Activated naive CD8-positive, alpha-beta T cell treated with anti-CD3 and anti-CD28 coated beads, Interleukin-2, amount 10 ng/mL, durations not matched to agents 7 days and 5 days (primary cell): ENCODE data around the gene FAM47E. TPM values are rescaled to one million over a fixed set of nuclear protein-coding genes. Genes with fewer than 3 reads are reported as not detected.
"Not testable (repeated sequence)": the region's sequence is repeated elsewhere in the genome, so short reads cannot be mapped to it uniquely, and the experiment has no call there.

ENCODE experiments used
- ATAC-seq: fragments of 150-1000 bp; cut with Tn5 transposase; one replicate; pipeline ENCODE4 v1.10.0; 2021; ENCODE audit warnings: low read depth, moderate library complexity
- POLR2A ChIA-PET: fragments of 350-600 bp; sonication (Branson Sonifier 250); formaldehyde crosslinking; loops from one replicate; lab custom pipeline; 2021; ENCODE audit warnings: antibody characterized with exemption; lab: Charles Lee
- DNase-seq: peaks from one replicate; pipeline ENCODE4 v3.0.0; 2021
- H3K27ac Mint-ChIP-seq: one replicate; pipeline ENCODE4 v1.8.0; 2022; ENCODE audit warnings: mild to moderate bottlenecking, mixed read lengths
- H3K27me3 Mint-ChIP-seq: one replicate; pipeline ENCODE4 v1.8.0; 2022; ENCODE audit warnings: mild to moderate bottlenecking, moderate library complexity, mixed read lengths
- H3K36me3 Mint-ChIP-seq: one replicate; pipeline ENCODE4 v1.8.0; 2021; ENCODE audit warnings: mild to moderate bottlenecking, mixed read lengths
- H3K4me1 Mint-ChIP-seq: one replicate; pipeline ENCODE4 v1.8.0; 2021; ENCODE audit warnings: mixed read lengths
- H3K4me3 Mint-ChIP-seq: one replicate; pipeline ENCODE4 v1.8.0; 2022; ENCODE audit warnings: mild to moderate bottlenecking, moderate library complexity, mixed read lengths
- H3K9me3 Mint-ChIP-seq: one replicate; pipeline ENCODE4 v1.8.0; 2021; ENCODE audit warnings: mixed read lengths
- total RNA-seq, 2 experiments: library from RNA; stranded (reverse); gene quantifications; one replicate each; pipeline ENCODE4 v1.2.3, GENCODE V29; 2021

The FAM47E gene
- total RNA-seq, 2 experiments from 2014 or later, result 0.78 TPM; not detected in 1

DNA sequence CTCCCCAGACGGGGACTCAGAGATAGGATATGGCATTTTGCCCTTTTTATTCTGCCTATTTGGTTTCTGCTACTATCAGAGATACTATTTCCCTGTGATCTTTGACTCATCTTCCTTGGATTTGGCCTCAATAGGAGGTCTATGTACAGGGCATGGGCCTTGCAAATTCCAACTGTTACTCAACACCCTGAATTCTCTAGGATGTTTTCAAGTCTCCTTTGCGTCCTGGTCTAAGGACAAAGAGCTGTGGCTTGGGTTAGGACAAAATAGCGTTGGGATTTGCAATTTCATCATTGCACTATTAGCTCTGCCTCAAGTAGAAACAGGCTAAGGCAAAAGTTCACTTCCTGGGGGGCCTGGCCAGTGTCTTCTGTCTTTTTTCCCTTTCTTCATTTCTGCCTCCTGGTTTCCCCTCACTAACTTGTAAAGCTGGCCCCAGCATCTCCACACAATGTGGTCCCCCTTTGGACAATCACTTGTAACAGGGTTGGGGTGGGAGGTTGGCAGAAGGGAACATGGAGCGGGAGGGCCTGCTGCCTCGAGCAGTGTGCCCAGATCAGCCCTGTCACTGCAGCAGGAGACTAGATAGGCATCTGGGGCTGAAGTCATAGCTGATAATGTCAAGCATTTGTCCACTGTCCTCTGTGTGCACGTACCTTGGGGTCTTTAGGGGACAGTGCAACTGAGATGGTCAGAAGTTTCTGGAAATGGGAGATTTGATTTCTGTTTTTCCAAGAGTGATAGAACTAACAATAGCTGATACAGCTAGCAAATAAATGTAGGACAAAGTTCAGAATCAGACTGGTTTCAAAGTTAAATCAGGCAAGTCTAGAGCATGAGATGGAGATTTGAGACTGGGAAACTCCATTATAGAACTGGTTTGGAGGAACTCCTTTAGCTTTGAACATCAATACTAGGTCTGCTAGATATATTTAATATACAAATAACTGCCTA lies 29.2 kb downstream of the FAM47E start:
- no peak overlapping the region for H3K4me3 Mint-ChIP-seq
- H3K27me3 Mint-ChIP-seq, result peaks cover 13% of the 10 kb centered on the region
- H3K9me3 Mint-ChIP-seq, result no peaks in the 10 kb centered on the region
- POLR2A ChIA-PET, result no interaction called here
- no peak for ATAC-seq
- peaks cover 2% of the 10 kb centered on the region for H3K4me1 Mint-ChIP-seq
- H3K36me3 Mint-ChIP-seq, result no peaks in the 10 kb centered on the region
- DNase-seq, result no peak
- no peak overlapping the region for H3K27ac Mint-ChIP-seq

DNA sequence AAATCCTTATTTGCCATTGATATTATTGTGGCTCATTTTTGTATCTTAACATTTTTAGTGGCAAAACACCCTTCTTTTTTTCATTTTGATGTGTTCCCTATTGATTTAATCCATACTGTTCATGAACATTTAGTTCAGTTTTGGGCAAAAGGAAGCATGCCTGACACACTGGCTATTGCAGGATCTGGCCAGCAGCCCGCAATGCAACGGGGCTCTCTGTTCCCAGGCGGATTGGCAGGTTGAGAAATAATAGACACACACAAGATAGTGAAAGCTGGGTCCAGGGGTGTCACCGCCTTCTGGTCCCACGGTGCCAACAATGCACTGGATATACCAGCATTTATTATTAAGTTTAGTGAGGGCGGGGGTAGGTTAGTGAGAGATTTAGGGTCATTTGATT lies 30.1 kb downstream of the FAM47E start:
- H3K27ac Mint-ChIP-seq, H3K27me3 Mint-ChIP-seq, H3K9me3 Mint-ChIP-seq, DNase-seq, H3K4me1 Mint-ChIP-seq, H3K4me3 Mint-ChIP-seq, ATAC-seq, H3K36me3 Mint-ChIP-seq, POLR2A ChIA-PET: not testable (repeated sequence)

DNA sequence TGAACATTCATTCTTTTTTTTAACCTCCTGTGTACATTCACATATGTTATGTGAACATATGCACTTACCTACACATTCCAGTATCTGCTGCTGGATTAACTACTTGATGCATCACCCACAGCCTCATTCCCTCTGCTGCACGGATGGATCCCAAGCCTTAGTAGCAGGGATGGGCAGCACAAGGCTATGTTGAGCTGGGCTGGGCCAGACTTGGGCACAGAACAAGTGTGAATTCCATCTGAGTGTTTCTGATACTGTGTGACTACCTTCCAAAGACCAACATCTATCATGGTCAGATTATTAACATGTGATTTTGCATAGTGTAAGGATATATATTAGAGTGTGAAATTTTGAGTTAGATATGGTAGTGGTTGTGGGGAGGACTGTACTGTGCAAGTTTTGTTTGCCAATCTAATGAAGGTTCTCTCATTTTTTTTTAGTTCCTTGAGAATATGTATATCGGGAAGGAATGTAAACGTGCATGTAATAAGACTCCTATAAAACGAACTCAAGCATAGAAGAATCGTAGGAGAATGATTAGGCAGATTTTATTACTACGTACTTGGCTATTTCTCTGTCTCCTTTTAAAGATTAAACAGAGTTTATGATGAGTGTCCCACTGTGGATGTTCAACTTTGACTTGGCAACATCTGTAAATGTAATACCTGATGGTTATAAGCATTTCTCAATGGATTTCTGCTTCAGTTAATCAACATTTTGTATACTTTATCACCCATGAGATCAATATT lies 31.6 kb downstream of the FAM47E start:
- ATAC-seq (no peak), DNase-seq (no peak)
- Mint-ChIP-seq H3K27me3 (peaks cover 13% of the 10 kb centered on the region), H3K4me1 (no peaks in the 10 kb centered on the region), H3K36me3 (no peaks in the 10 kb centered on the region), H3K4me3 (no peak overlapping the region), H3K27ac (no peak overlapping the region), H3K9me3 (peaks cover 4% of the 10 kb centered on the region)
- POLR2A ChIA-PET, result no interaction called here

DNA sequence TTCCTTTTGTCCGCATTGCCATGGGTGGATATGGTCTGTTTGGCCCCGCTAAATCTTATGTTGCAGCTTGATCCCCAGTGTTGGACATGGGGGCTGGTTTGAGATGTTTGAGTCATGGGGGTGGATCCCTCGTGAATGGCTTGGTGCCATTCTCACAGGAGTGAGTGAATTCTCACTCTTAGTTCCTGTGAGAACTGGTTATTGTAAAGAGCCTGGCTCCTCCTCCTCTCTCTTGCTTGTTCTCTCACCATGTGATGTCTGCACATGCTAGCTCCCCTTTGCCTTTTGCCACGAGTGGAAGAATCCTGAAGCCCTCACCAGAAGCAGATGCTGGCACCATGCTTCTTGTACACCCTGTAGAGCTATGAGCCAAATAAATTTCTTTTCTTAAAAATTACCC lies 32.4 kb downstream of the FAM47E start:
- POLR2A ChIA-PET, result no interaction called here
- no peak overlapping the region for H3K27ac Mint-ChIP-seq
- no peaks in the 10 kb centered on the region for H3K36me3 Mint-ChIP-seq
- peaks cover 4% of the 10 kb centered on the region for H3K9me3 Mint-ChIP-seq
- no peaks in the 10 kb centered on the region for H3K4me1 Mint-ChIP-seq
- H3K4me3 Mint-ChIP-seq, result no peak overlapping the region
- DNase-seq (no peak), ATAC-seq (no peak)
- peaks cover 15% of the 10 kb centered on the region for H3K27me3 Mint-ChIP-seq

DNA sequence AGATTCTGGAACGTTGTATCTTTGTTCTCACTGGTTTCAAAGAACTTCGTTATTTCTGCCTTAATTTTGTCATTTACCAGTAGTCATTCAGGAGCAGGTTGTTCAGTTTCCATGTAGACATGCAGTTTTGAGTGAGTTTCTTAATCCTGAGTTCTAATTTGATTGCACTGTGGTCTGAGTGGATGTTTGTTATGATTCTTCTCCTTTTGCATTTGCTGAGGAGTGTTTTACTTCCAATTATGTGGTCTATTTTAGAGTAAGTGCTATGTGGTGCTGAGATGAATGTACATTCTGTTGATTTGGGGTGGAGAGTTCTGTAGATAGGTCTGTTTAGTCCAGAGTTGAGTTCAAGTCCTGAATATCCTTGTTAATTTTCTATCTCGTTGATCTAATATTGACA lies 36.3 kb downstream of the FAM47E start:
- H3K4me3 Mint-ChIP-seq, POLR2A ChIA-PET, ATAC-seq, DNase-seq, H3K36me3 Mint-ChIP-seq, H3K27ac Mint-ChIP-seq, H3K4me1 Mint-ChIP-seq, H3K9me3 Mint-ChIP-seq: not testable (repeated sequence)
- H3K27me3 Mint-ChIP-seq, result peaks cover 19% of the 10 kb centered on the region

DNA sequence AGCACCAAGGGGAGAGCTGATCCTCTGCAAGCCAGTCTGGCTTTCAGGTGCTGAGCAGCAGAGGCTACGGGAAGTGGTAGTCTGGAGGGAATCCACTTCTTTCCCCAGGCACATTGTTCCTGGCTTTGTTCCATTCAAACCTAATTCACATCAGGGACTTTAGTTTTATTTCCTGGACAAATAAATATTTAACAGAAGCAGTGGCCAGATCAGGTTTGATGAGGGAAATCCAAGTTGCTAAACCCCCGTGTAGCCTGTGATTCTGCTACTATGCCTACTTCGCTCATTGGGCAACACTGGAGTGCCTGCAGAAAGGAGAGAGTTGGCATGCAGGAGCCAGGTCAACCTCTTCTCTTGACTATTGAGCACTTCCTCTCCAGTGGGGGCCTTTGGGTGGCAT lies 41.2 kb downstream of the FAM47E start:
- ATAC-seq, result no peak
- H3K4me1 Mint-ChIP-seq, result no peaks in the 10 kb centered on the region
- no peak overlapping the region for H3K27ac Mint-ChIP-seq

DNA sequence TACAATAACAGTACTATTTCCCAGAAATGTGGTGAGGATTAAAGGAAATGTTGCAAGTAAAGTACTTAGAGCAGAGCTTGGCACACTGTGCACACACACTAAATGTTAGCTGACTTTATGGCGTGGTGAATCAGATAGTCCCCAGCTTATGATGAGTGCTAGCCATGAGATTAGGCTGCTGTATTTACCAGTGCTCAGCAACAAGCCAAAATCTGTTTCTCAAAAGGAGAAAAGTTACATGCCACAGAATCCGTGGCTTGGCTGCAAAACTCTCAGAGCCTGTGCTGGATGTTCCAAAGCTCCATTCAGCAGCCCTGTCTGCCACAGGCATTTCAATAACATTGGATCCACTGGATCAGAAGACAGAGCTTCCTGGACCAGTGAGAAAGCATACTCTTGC lies 42.3 kb downstream of the FAM47E start:
- peaks cover 12% of the 10 kb centered on the region for H3K27me3 Mint-ChIP-seq
- peaks cover 9% of the 10 kb centered on the region for H3K36me3 Mint-ChIP-seq
- H3K4me1 Mint-ChIP-seq, result no peaks in the 10 kb centered on the region
- POLR2A ChIA-PET, result no interaction called here
- no peak overlapping the region for H3K4me3 Mint-ChIP-seq
- ATAC-seq (no peak), DNase-seq (no peak)
- peaks cover 17% of the 10 kb centered on the region for H3K9me3 Mint-ChIP-seq
- H3K27ac Mint-ChIP-seq, result no peak overlapping the region

More for the DNA sequence above, 41.2 kb downstream of the FAM47E start:
- Mint-ChIP-seq H3K27me3 (peaks cover 17% of the 10 kb centered on the region), H3K9me3 (peaks cover 11% of the 10 kb centered on the region), H3K4me3 (no peak overlapping the region), H3K36me3 (peaks cover 6% of the 10 kb centered on the region)
- POLR2A ChIA-PET, result no interaction called here
- no peak for DNase-seq

DNA sequence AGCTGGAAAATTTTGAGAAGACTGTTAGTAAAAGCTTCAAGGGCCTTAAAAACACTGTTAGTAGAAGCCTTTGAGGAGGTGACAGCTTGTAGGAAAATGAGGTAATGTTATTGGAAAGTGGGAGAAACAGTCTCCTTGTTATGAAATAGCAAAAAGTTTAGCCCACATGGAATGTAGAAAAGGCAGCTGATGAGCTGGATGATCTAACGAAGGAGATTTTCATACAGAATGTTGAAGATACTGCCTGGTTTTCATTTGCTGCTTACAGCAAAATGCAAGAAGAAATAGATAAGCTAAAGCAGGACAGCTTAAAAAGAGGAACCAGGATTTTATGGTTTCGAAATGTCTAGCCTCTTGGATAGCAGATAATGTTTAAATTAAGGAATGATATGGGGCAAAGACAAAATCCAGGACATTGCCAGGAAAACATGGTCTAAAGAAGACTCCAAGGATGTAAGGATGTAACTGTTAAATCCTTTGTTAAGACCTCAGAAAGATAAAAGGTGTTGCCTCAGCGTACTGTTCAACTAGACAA lies 44.8 kb downstream of the FAM47E start:
- Mint-ChIP-seq H3K4me3 (no peak overlapping the region), H3K27ac (no peak overlapping the region), H3K36me3 (peaks cover 9% of the 10 kb centered on the region), H3K27me3 (peaks cover 11% of the 10 kb centered on the region), H3K4me1 (peaks cover 9% of the 10 kb centered on the region), H3K9me3 (peaks cover 15% of the 10 kb centered on the region)
- DNase-seq (no peak), ATAC-seq (no peak)
- POLR2A ChIA-PET, result no interaction called here

DNA sequence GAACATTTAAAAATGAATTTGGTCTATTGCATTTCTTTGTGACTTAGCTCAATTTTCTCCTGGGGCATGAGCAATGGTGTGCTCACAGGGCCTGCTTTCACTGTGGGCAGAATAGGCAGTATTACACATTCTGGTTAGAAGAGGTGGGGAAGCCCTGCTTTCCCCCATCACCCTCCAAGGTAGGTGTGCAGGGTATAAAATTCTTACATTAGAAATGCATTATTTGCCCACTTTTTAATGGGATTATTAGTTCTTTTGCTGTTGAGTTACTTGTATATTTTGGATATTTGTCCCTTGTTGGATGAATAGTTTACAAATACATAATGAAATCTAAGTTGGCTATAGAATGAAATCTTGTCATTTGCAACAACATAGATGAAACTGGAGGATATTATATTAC lies 46.7 kb downstream of the FAM47E start:
- Mint-ChIP-seq H3K27me3 (peaks cover 10% of the 10 kb centered on the region), H3K9me3 (peaks cover 15% of the 10 kb centered on the region), H3K4me3 (no peak overlapping the region), H3K4me1 (peaks cover 23% of the 10 kb centered on the region), H3K27ac (no peak overlapping the region), H3K36me3 (peaks cover 9% of the 10 kb centered on the region)
- no peak for DNase-seq
- POLR2A ChIA-PET, result no interaction called here
- no peak for ATAC-seq

DNA sequence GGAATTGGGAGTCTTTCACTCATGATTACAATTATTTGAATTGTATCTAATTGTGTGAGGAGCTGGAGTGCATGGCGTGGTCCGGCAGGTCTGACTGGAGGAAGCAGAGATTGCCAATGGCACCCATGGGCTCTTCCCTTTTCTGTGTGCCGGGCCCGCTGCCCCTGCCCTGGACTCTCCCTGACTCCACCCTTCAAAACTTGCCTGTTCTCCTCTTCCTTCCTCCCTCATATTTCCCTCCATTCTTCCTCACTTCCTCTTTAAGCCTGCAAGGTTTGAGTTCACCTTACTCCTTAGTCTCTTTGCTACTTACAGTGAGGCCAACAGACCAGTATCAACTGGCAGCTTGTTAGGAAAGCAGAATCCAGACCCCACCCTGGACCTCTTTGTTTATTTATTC lies 48.5 kb downstream of the FAM47E start:
- ATAC-seq, result no peak
- peaks cover 31% of the 10 kb centered on the region for H3K4me1 Mint-ChIP-seq
- peaks cover 15% of the 10 kb centered on the region for H3K9me3 Mint-ChIP-seq
- H3K4me3 Mint-ChIP-seq, result no peak overlapping the region
- peaks cover 14% of the 10 kb centered on the region for H3K27me3 Mint-ChIP-seq
- POLR2A ChIA-PET, result no interaction called here
- H3K36me3 Mint-ChIP-seq, result peaks cover 9% of the 10 kb centered on the region
- DNase-seq, result no peak
- H3K27ac Mint-ChIP-seq, result no peak overlapping the region

DNA sequence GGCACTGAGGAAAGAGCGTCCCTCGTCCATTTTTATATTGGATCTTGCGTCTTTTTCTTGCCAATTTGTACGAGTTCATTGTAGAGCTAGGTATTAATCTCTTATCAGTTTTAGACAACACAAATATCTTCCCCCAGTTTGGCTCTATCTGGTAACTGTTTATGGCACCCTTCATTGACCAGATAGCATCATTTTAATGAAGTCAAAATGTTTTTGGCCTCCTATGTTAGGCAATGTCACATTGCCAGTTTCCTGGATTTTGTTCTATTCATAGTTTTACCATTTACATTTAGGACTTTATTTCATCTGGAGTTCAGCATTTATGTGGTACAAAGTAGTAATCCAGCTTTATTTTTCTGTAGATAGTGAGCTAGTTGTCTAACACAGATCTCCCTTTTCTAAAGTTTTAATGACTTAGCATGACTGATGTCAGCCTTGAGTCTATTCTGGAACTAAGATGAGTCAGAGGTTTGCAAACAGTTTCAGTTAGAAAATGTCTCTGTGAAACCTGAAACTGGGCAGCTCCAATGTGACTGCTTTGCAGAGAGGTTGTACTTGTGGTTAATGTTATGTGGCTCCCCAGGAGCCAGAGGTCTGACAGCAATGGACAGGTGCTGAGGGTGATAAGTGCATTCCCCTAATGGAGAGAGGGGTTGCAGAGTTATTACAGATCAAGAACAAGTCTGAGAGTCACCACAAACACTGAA lies 49.7 kb downstream of the FAM47E start:
- Mint-ChIP-seq H3K4me3 (no peak overlapping the region), H3K9me3 (peaks cover 9% of the 10 kb centered on the region), H3K27me3 (peaks cover 10% of the 10 kb centered on the region), H3K27ac (no peak overlapping the region), H3K4me1 (peaks cover 40% of the 10 kb centered on the region), H3K36me3 (peaks cover 4% of the 10 kb centered on the region)
- no peak for DNase-seq
- POLR2A ChIA-PET, result no interaction called here
- peak; percentile 62 for ATAC-seq

DNA sequence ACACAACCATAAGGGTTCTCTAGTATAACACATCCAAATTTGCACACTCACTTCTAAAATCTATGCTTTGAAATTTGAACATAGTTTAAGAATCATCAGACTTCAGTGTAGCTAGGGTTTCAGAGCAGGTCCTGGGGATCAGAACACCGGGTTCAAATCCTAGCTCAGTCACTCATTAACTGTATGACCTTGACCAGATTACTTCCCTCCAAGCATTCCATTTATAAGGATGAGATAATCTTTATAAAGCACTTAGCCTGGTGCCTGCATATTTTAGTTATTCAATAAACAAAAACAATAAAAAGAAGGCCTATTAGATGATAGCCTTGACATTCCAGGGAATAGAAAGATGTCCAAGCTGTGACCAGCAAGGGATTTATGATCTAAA lies 50.2 kb downstream of the FAM47E start:
- Mint-ChIP-seq H3K4me3 (no peak overlapping the region), H3K4me1 (peaks cover 42% of the 10 kb centered on the region)

DNA sequence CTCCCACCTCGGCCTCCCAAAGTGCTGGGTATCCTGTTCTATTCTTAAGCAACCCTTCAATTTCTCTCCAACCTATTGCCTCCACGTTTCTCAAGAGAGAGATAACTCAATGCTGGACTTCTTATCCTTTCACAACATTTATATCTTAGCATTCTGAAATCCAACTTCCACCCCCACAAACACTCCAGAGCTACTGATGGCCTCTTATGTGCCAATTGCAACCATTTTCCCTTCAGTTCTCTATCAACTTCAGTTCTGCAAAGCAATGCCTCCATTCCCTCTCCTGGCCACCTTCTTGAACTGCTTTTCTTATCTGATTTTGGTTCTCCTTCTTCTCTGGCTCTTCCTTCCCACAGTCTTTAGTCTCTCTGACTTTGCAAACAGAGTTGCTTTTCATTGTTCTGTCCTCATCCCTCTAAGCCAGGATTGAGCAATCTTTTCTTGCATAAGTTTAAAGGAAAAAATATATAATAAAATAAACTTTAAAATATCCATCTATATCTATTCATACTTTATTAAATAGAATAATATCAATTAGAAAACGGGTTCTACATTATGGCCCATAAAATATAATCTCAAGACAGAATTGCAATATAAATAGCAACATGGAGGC lies 51.4 kb downstream of the FAM47E start:
- ATAC-seq (no peak), DNase-seq (no peak)
- H3K27me3 Mint-ChIP-seq, result peaks cover 22% of the 10 kb centered on the region
- H3K4me3 Mint-ChIP-seq, result no peak overlapping the region
- H3K9me3 Mint-ChIP-seq, result peaks cover 6% of the 10 kb centered on the region
- peaks cover 4% of the 10 kb centered on the region for H3K36me3 Mint-ChIP-seq
- POLR2A ChIA-PET, result no interaction called here
- H3K4me1 Mint-ChIP-seq, result peaks cover 43% of the 10 kb centered on the region
- H3K27ac Mint-ChIP-seq, result no peak overlapping the region

More for the DNA sequence above, 50.2 kb downstream of the FAM47E start:
- Mint-ChIP-seq H3K9me3 (peaks cover 6% of the 10 kb centered on the region), H3K27ac (no peak overlapping the region), H3K27me3 (peaks cover 12% of the 10 kb centered on the region), H3K36me3 (peaks cover 4% of the 10 kb centered on the region)
- ATAC-seq, result no peak
- POLR2A ChIA-PET, result no interaction called here
- DNase-seq, result no peak
